ENCODE results near the gene ALPK1. TPM values are rescaled to one million over a fixed set of nuclear protein-coding genes. Genes with fewer than 3 reads are reported as not detected.

ALPK1 gene
- total RNA-seq, 1 experiment from 2014 or later = 2.1 TPM

GRCh38 chr4:112312610-112313239, 15.6 kb downstream of the ALPK1 start:
- no peak for DNase-seq
- H3K9me3 ChIP-seq = no peaks in the 10 kb centered on the region
- no peaks in the 10 kb centered on the region for H3K27me3 ChIP-seq
- H3K4me3 ChIP-seq = no peak overlapping the region
- no peaks in the 10 kb centered on the region for H3K36me3 ChIP-seq

- Histone ChIP-seq H3K36me3 (no peaks in the 10 kb centered on the region), H3K4me3 (no peak overlapping the region), H3K27me3 (no peaks in the 10 kb centered on the region), H3K9me3 (no peaks in the 10 kb centered on the region)
- DNase-seq = no peak
Measured at GRCh38 chr4:112315446-112315845, 18.3 kb downstream of the ALPK1 start.

- Histone ChIP-seq H3K36me3 (no peaks in the 10 kb centered on the region), H3K9me3 (no peaks in the 10 kb centered on the region), H3K4me3 (no peak overlapping the region), H3K27me3 (no peaks in the 10 kb centered on the region)
- no peak for DNase-seq
Measured at GRCh38 chr4:112316360-112316759, 19.2 kb downstream of the ALPK1 start.

- DNase-seq = no peak
- H3K36me3 ChIP-seq = no peaks in the 10 kb centered on the region
- H3K27me3 ChIP-seq = no peaks in the 10 kb centered on the region
- H3K4me3 ChIP-seq = no peak overlapping the region
- H3K9me3 ChIP-seq = no peaks in the 10 kb centered on the region
Measured at GRCh38 chr4:112318239-112319142, 21.3 kb downstream of the ALPK1 start.

GRCh38 chr4:112321776-112322684, 24.9 kb downstream of the ALPK1 start:
- Histone ChIP-seq H3K36me3 (no peaks in the 10 kb centered on the region), H3K27me3 (no peaks in the 10 kb centered on the region), H3K4me3 (no peak overlapping the region), H3K9me3 (no peaks in the 10 kb centered on the region)
- DNase-seq = peak; percentile 9

GRCh38 chr4:112322866-112323265, 25.7 kb downstream of the ALPK1 start:
- Histone ChIP-seq H3K27me3 (no peaks in the 10 kb centered on the region), H3K9me3 (no peaks in the 10 kb centered on the region), H3K36me3 (no peaks in the 10 kb centered on the region), H3K4me3 (no peak overlapping the region)
- no peak for DNase-seq

- Histone ChIP-seq H3K4me3 (no peak overlapping the region), H3K36me3 (no peaks in the 10 kb centered on the region), H3K9me3 (no peaks in the 10 kb centered on the region), H3K27me3 (no peaks in the 10 kb centered on the region)
- no peak for DNase-seq
Measured at GRCh38 chr4:112325530-112325929, 28.4 kb downstream of the ALPK1 start.

GRCh38 chr4:112327965-112328733, 31.0 kb downstream of the ALPK1 start:
- Histone ChIP-seq H3K9me3 (no peaks in the 10 kb centered on the region), H3K36me3 (no peaks in the 10 kb centered on the region), H3K27me3 (no peaks in the 10 kb centered on the region), H3K4me3 (no peak overlapping the region)
- DNase-seq = no peak

GRCh38 chr4:112328734-112329130, 31.6 kb downstream of the ALPK1 start:
- Histone ChIP-seq H3K27me3 (no peaks in the 10 kb centered on the region), H3K9me3 (no peaks in the 10 kb centered on the region), H3K36me3 (no peaks in the 10 kb centered on the region), H3K4me3 (no peak overlapping the region)
- DNase-seq = no peak

GRCh38 chr4:112329672-112330375, 32.7 kb downstream of the ALPK1 start:
- no peaks in the 10 kb centered on the region for H3K27me3 ChIP-seq
- no peaks in the 10 kb centered on the region for H3K36me3 ChIP-seq
- no peak overlapping the region for H3K4me3 ChIP-seq
- H3K9me3 ChIP-seq = no peaks in the 10 kb centered on the region
- DNase-seq = no peak

- Histone ChIP-seq H3K27me3 (no peaks in the 10 kb centered on the region), H3K36me3 (no peaks in the 10 kb centered on the region), H3K9me3 (no peaks in the 10 kb centered on the region), H3K4me3 (no peak overlapping the region)
- no peak for DNase-seq
Measured at GRCh38 chr4:112330921-112331320, 33.8 kb downstream of the ALPK1 start.

GRCh38 chr4:112332398-112332797, 35.2 kb downstream of the ALPK1 start:
- Histone ChIP-seq H3K9me3 (no peaks in the 10 kb centered on the region), H3K4me3 (no peak overlapping the region), H3K36me3 (no peaks in the 10 kb centered on the region), H3K27me3 (no peaks in the 10 kb centered on the region)
- DNase-seq = no peak

GRCh38 chr4:112340023-112340422, 42.9 kb downstream of the ALPK1 start:
- H3K9me3 ChIP-seq = no peaks in the 10 kb centered on the region
- DNase-seq = no peak
- no peaks in the 10 kb centered on the region for H3K27me3 ChIP-seq
- H3K4me3 ChIP-seq = no peak overlapping the region
- no peaks in the 10 kb centered on the region for H3K36me3 ChIP-seq

- Histone ChIP-seq H3K36me3 (no peaks in the 10 kb centered on the region), H3K4me3 (no peak overlapping the region), H3K27me3 (no peaks in the 10 kb centered on the region), H3K9me3 (no peaks in the 10 kb centered on the region)
- no peak for DNase-seq
Measured at GRCh38 chr4:112341033-112341432, 43.9 kb downstream of the ALPK1 start.

- Histone ChIP-seq H3K36me3 (no peaks in the 10 kb centered on the region), H3K9me3 (no peaks in the 10 kb centered on the region), H3K4me3 (no peak overlapping the region), H3K27me3 (no peaks in the 10 kb centered on the region)
- no peak for DNase-seq
Measured at GRCh38 chr4:112343330-112344080, 46.3 kb downstream of the ALPK1 start.
